ENCODE data around the gene C1QC.

Gene C1QC

GRCh38 chr1:22643381-22643780 lies at the start of gene C1QC:
TSS of gene C1QC (plus strand) at chr1:22643633. CDS start at chr1:22644024, 391 bp downstream.
- DNase-seq, result no peak

- no peak for DNase-seq
Observed at GRCh38 chr1:22594396-22594795, 49.0 kb upstream of the C1QC start.

- no peak for DNase-seq
Observed at GRCh38 chr1:22595108-22595507, 48.3 kb upstream of the C1QC start.

- no peak for DNase-seq
Observed at GRCh38 chr1:22597301-22597965, 46.0 kb upstream of the C1QC start.

GRCh38 chr1:22597996-22598395 lies 45.4 kb upstream of the C1QC start:
- DNase-seq, result no peak

- DNase-seq, result no peak
Observed at GRCh38 chr1:22598736-22599135, 44.7 kb upstream of the C1QC start.

GRCh38 chr1:22600071-22600816 lies 43.2 kb upstream of the C1QC start:
- DNase-seq, result no peak

GRCh38 chr1:22600817-22601605 lies 42.4 kb upstream of the C1QC start:
- DNase-seq, result no peak

GRCh38 chr1:22601610-22602009 lies 41.8 kb upstream of the C1QC start:
- DNase-seq, result no peak

- DNase-seq, result no peak
Observed at GRCh38 chr1:22602060-22602740, 41.2 kb upstream of the C1QC start.

- no peak for DNase-seq
Observed at GRCh38 chr1:22606161-22606560, 37.3 kb upstream of the C1QC start.

GRCh38 chr1:22607154-22607553 lies 36.3 kb upstream of the C1QC start:
- no peak for DNase-seq

GRCh38 chr1:22608361-22608760 lies 35.1 kb upstream of the C1QC start:
- DNase-seq, result no peak

- DNase-seq, result no peak
Observed at GRCh38 chr1:22609291-22609690, 34.1 kb upstream of the C1QC start.

GRCh38 chr1:22611530-22611947 lies 31.9 kb upstream of the C1QC start:
- peak; percentile 9 for DNase-seq

GRCh38 chr1:22612671-22613571 lies 30.5 kb upstream of the C1QC start:
- no peak for DNase-seq

- no peak for DNase-seq
Observed at GRCh38 chr1:22613572-22613918, 29.9 kb upstream of the C1QC start.

- DNase-seq, result no peak
Observed at GRCh38 chr1:22613951-22614350, 29.5 kb upstream of the C1QC start.

- DNase-seq, result no peak
Observed at GRCh38 chr1:22615886-22616285, 27.5 kb upstream of the C1QC start.

- no peak for DNase-seq
Observed at GRCh38 chr1:22616571-22616970, 26.9 kb upstream of the C1QC start.

- no peak for DNase-seq
Observed at GRCh38 chr1:22618056-22618455, 25.4 kb upstream of the C1QC start.

GRCh38 chr1:22619252-22619651 lies 24.2 kb upstream of the C1QC start:
- DNase-seq, result no peak

Data from T1000 (cell line).